Occipital lobe (tissue), 2 donors: ENCODE measurements around the gene PLCG2. TPM values are rescaled to one million over a fixed set of nuclear protein-coding genes. Genes with fewer than 3 reads are reported as not detected.
"Not testable (repeated sequence)": the region's sequence is repeated elsewhere in the genome, so short reads cannot be mapped to it uniquely, and the experiment has no call there.

Source experiments
- DNase-seq: peaks from one replicate; lab custom pipeline; 2025; lab: John Stamatoyannopoulos, UW
- total RNA-seq: library from RNA; depleted of rRNA; stranded (reverse); fragments of >200 nt; gene quantifications from one replicate; pipeline ENCODE4 v1.2.3, GENCODE V29; 2014

Gene PLCG2
- 1.6 TPM for total RNA-seq

GRCh38 chr16:81778861-81779535, at the start of gene PLCG2:
TSS of gene PLCG2 (plus strand) at chr16:81779291. CDS start at chr16:81785990, 6,699 bp downstream.
- DNase-seq: no peak

- no peak for DNase-seq
Measured at GRCh38 chr16:81729451-81729850, 49.6 kb upstream of the PLCG2 start.

GRCh38 chr16:81730090-81731051, 48.7 kb upstream of the PLCG2 start:
- DNase-seq: peak; percentile 64

- no peak for DNase-seq
Measured at GRCh38 chr16:81731649-81732048, 47.4 kb upstream of the PLCG2 start.

GRCh38 chr16:81732699-81733098, 46.4 kb upstream of the PLCG2 start:
- no peak for DNase-seq

GRCh38 chr16:81733295-81733694, 45.8 kb upstream of the PLCG2 start:
- DNase-seq: no peak

GRCh38 chr16:81734632-81735434, 44.3 kb upstream of the PLCG2 start:
- DNase-seq: peak; percentile 62

GRCh38 chr16:81737885-81738536, 41.1 kb upstream of the PLCG2 start:
- peak; percentile 72 for DNase-seq

GRCh38 chr16:81738783-81739496, 40.2 kb upstream of the PLCG2 start:
- peak; percentile 9 for DNase-seq

GRCh38 chr16:81739503-81739902, 39.6 kb upstream of the PLCG2 start:
- no peak for DNase-seq

GRCh38 chr16:81740169-81740568, 38.9 kb upstream of the PLCG2 start:
- DNase-seq: no peak

GRCh38 chr16:81741430-81741770, 37.7 kb upstream of the PLCG2 start:
- DNase-seq: not testable (repeated sequence)

- no peak for DNase-seq
Measured at GRCh38 chr16:81744385-81744784, 34.7 kb upstream of the PLCG2 start.

- DNase-seq: no peak
Measured at GRCh38 chr16:81744911-81745310, 34.2 kb upstream of the PLCG2 start.

- DNase-seq: peak; percentile 41
Measured at GRCh38 chr16:81745704-81746558, 33.2 kb upstream of the PLCG2 start.

- no peak for DNase-seq
Measured at GRCh38 chr16:81746566-81746965, 32.5 kb upstream of the PLCG2 start.

- no peak for DNase-seq
Measured at GRCh38 chr16:81748476-81749198, 30.5 kb upstream of the PLCG2 start.

- peak; percentile 11 for DNase-seq
Measured at GRCh38 chr16:81752225-81752875, 26.7 kb upstream of the PLCG2 start.

GRCh38 chr16:81752876-81753227, 26.2 kb upstream of the PLCG2 start:
- DNase-seq: no peak
